Measurements from ENCODE around the gene CTAGE9. TPM values are rescaled to one million over a fixed set of nuclear protein-coding genes. Genes with fewer than 3 reads are reported as not detected.

Gene CTAGE9
- total and polyA plus RNA-seq, 3 donors from 2014 or later: 3.7 to 10.3 (median 6.6) TPM

- H3K4me1 ChIP-seq: no peaks in the 10 kb centered on the region
- TF ChIP-seq CTCF (IDR thresholded peaks at IDR 0.05) (no peak), POLR2A (IDR thresholded peaks at IDR 0.05) (no peak)
- no peaks in the 10 kb centered on the region for H3K27me3 ChIP-seq
- H3K4me3 ChIP-seq: no peak overlapping the region
- intact Hi-C loops (cut with DNase I; ENCODE audit: low total_unique reads): no loop called here
- no peaks in the 10 kb centered on the region for H3K36me3 ChIP-seq (ENCODE audit: low read depth, missing control alignments)
- H3K27ac ChIP-seq: no peak overlapping the region
- DNase-seq: no peak
- H3K9me3 ChIP-seq: no peaks in the 10 kb centered on the region
- 66 to 75% methylated on average over 6 of the region's 6 CpGs for WGBS, 2 donors
Observed at GRCh38 chr6:131744432-131745287, 33.8 kb upstream of the CTAGE9 start.

- Histone ChIP-seq H3K27ac (no peak overlapping the region), H3K36me3 (ENCODE audit: low read depth, missing control alignments) (no peaks in the 10 kb centered on the region), H3K27me3 (no peaks in the 10 kb centered on the region), H3K4me3 (no peak overlapping the region), H3K9me3 (no peaks in the 10 kb centered on the region), H3K4me1 (no peaks in the 10 kb centered on the region)
- intact Hi-C loops (cut with DNase I; ENCODE audit: low total_unique reads): no loop called here
- no peak for DNase-seq
- WGBS, 2 donors: 88 to 95% methylated on average over 3 of the region's 3 CpGs
- TF ChIP-seq CTCF (IDR thresholded peaks at IDR 0.05) (no peak), POLR2A (IDR thresholded peaks at IDR 0.05) (no peak)
Observed at GRCh38 chr6:131741688-131742393, 31.0 kb upstream of the CTAGE9 start.

- TF ChIP-seq CTCF (IDR thresholded peaks at IDR 0.05): no peak
- TF ChIP-seq POLR2A (IDR thresholded peaks at IDR 0.05): no peak
- H3K4me1 ChIP-seq: no peaks in the 10 kb centered on the region
- intact Hi-C loops (cut with DNase I; ENCODE audit: low total_unique reads): no loop called here
- H3K4me3 ChIP-seq: no peak overlapping the region
- no peak overlapping the region for H3K27ac ChIP-seq
- no peaks in the 10 kb centered on the region for H3K36me3 ChIP-seq (ENCODE audit: low read depth, missing control alignments)
- no peaks in the 10 kb centered on the region for H3K27me3 ChIP-seq
- no peaks in the 10 kb centered on the region for H3K9me3 ChIP-seq
- no peak for DNase-seq
- 93 to 94% methylated on average over 4 of the region's 4 CpGs for WGBS, 2 donors
Observed at GRCh38 chr6:131740161-131740560, 29.3 kb upstream of the CTAGE9 start.

GRCh38 chr6:131739136-131739535, 28.3 kb upstream of the CTAGE9 start:
- no peaks in the 10 kb centered on the region for H3K9me3 ChIP-seq
- H3K4me1 ChIP-seq: no peaks in the 10 kb centered on the region
- no peak overlapping the region for H3K4me3 ChIP-seq
- no peak for DNase-seq
- no peak for TF ChIP-seq POLR2A (IDR thresholded peaks at IDR 0.05)
- no peak for TF ChIP-seq CTCF (IDR thresholded peaks at IDR 0.05)
- H3K27me3 ChIP-seq: no peaks in the 10 kb centered on the region
- H3K36me3 ChIP-seq (ENCODE audit: low read depth, missing control alignments): no peaks in the 10 kb centered on the region
- 95 to 96% methylated on average over 5 of the region's 5 CpGs for WGBS, 2 donors
- no peak overlapping the region for H3K27ac ChIP-seq
- intact Hi-C loops (cut with DNase I; ENCODE audit: low total_unique reads): no loop called here

Measured in testis (tissue), 3 donors.